PC-3 (cell line): ENCODE results near the gene PCCA.

ENCODE experiments used
- EZH2 ChIP-seq: fragments of 300-600 bp; sonication (generic); IDR thresholded peaks from one replicate; pipeline ENCODE4 v1.6.1; 2017; ENCODE audit warnings: antibody characterized with exemption, mild to moderate bottlenecking, low read length; ENCODE audit not compliant: unreplicated experiment
- EZH2phosphoT487 ChIP-seq: fragments of 300-600 bp; sonication (generic); IDR thresholded peaks from 2 replicates; pipeline ENCODE4 v1.6.1; 2018; ENCODE audit warnings: mild to moderate bottlenecking, antibody characterized with exemption, low read length, borderline replicate concordance
- TF ChIP-seq, protein P1 (sequence below): fragments of 300-600 bp; sonication (generic); conservative IDR thresholded peaks from 2 replicates; pipeline ENCODE4 v1.5.1; 2017; ENCODE audit warnings: antibody characterized with exemption, low read depth, mild to moderate bottlenecking, low read length

DNA sequence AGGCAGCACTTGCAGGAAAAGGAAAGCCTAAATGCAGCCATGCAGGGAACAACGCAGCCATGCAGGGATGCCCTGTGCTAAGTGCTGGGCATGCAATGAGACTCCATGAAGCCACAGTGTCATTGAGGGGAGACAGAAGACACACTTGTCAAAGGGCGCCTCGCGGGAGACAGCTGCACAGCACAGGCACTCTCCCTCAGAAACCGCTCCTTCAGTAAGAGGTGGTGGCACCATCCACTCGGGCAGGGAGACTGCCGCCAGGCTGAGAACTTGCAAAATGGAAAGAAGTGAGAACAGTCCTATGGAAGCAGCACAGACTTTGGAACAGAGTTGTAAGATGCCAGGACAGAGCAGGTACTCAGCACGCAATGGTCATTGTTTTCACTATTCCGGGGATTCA is 448.6 kb downstream of the PCCA start:
- TF ChIP-seq, protein P1, sequence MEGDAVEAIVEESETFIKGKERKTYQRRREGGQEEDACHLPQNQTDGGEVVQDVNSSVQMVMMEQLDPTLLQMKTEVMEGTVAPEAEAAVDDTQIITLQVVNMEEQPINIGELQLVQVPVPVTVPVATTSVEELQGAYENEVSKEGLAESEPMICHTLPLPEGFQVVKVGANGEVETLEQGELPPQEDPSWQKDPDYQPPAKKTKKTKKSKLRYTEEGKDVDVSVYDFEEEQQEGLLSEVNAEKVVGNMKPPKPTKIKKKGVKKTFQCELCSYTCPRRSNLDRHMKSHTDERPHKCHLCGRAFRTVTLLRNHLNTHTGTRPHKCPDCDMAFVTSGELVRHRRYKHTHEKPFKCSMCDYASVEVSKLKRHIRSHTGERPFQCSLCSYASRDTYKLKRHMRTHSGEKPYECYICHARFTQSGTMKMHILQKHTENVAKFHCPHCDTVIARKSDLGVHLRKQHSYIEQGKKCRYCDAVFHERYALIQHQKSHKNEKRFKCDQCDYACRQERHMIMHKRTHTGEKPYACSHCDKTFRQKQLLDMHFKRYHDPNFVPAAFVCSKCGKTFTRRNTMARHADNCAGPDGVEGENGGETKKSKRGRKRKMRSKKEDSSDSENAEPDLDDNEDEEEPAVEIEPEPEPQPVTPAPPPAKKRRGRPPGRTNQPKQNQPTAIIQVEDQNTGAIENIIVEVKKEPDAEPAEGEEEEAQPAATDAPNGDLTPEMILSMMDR: no peak
- TF ChIP-seq EZH2: no peak
- no peak for TF ChIP-seq EZH2phosphoT487
